HUES6 (cell line): ENCODE data around the gene SLC26A4.

Experiments
- H3K27ac ChIP-seq: 2 replicates; pipeline ENCODE4 v1.7.0; 2013; ENCODE audit warnings: low read depth, mild to moderate bottlenecking, low read length, inconsistent platforms
- H3K27me3 ChIP-seq: 2 replicates; pipeline ENCODE4 v1.6.1; 2013; ENCODE audit warnings: low read length; ENCODE audit not compliant: control insufficient read depth, insufficient read depth
- H3K36me3 ChIP-seq: 2 replicates; pipeline ENCODE4 v1.6.1; 2013; ENCODE audit warnings: low read length; ENCODE audit not compliant: control insufficient read depth, insufficient read depth
- H3K4me1 ChIP-seq: 2 replicates; pipeline ENCODE4 v1.6.1; 2013; ENCODE audit warnings: low read length; ENCODE audit not compliant: control insufficient read depth, insufficient read depth
- H3K4me3 ChIP-seq: 2 replicates; pipeline ENCODE4 v1.5.1; 2013; ENCODE audit warnings: low read depth, low read length
- H3K9ac ChIP-seq: one replicate; pipeline ENCODE4 v1.6.1; 2013; ENCODE audit warnings: mild to moderate bottlenecking, low read length
- H3K9me3 ChIP-seq: 2 replicates; pipeline ENCODE4 v1.6.1; 2013; ENCODE audit warnings: low read depth, low read length; ENCODE audit not compliant: control insufficient read depth, insufficient read depth

SLC26A4 gene

DNA sequence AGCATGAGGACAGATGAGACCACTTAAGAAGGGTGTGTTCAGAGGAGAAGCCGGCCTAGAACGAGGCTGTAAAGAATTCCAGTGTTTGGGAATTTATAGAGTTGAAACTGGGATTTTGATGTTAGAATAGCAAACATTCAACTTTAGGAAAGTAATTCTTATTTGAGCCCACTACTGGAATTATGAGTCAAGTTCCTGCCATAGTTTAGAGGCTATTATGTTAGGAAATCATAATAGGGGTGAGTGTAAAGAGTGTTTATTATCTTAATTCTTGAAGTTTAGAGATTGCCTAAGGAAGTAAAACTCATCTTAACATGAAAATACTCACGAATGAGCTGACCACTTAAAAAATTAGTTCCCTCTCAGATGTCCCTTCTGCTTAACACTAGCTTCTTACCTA is 85.4 kb downstream of the SLC26A4 start:
- H3K4me3 ChIP-seq, result peak overlapping the region; percentile 93
- 0 out of 2 replicates have a peak, but pooled peaks cover 2% of the 10 kb centered on the region for H3K27me3 ChIP-seq
- no peaks in the 10 kb centered on the region for H3K9me3 ChIP-seq
- H3K36me3 ChIP-seq, result peaks cover 28% of the 10 kb centered on the region
- H3K9ac ChIP-seq, result no peak overlapping the region
- no peak overlapping the region for H3K27ac ChIP-seq
- peaks cover 13% of the 10 kb centered on the region; the same call in 1 of the 2 replicates for H3K4me1 ChIP-seq

DNA sequence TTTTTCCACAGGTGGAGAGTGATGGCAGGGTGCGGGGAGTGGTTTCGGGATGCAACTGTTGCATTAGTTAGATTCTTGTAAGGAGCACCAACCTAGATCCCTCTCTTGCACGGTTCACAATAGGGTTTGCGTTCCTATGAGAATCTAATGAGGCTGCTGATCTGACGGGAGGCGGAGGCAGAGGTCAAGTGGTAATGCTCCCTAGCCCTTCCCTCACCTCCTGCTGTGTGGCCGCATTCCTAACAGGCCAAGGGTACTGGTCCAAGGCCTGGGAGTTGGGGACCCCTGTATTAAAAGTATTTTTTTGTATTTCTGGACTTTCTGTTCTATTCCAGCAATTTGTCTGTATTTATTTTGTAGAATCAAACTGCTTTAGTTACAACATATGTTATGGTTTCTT is 90.5 kb downstream of the SLC26A4 start:
- Histone ChIP-seq H3K27ac (no peak overlapping the region), H3K27me3 (no peaks in the 10 kb centered on the region), H3K9ac (no peak overlapping the region), H3K4me3 (no peak overlapping the region), H3K36me3 (peaks cover 72% of the 10 kb centered on the region), H3K9me3 (no peaks in the 10 kb centered on the region), H3K4me1 (no peaks in the 10 kb centered on the region)

DNA sequence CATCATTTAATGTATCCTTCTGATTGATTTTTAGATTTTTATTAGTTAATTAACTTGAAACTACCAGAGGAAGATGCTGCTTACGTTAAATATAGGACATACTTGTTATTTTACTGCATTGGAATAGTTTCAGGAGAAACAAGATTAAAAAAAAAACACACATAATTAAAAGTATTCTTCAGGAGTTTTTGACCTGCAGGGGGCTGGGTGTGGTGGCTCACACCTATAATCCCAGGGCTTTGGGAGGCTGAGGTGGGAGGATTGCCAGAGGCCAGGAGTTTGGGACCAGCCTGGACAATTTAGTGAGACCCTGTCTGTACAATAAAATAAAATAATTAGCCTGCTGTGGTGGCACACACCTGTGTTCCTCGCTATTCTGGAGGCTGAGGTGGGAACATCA is 94.0 kb downstream of the SLC26A4 start:
- Histone ChIP-seq H3K4me1 (no peaks in the 10 kb centered on the region), H3K36me3 (peaks cover 89% of the 10 kb centered on the region)

DNA sequence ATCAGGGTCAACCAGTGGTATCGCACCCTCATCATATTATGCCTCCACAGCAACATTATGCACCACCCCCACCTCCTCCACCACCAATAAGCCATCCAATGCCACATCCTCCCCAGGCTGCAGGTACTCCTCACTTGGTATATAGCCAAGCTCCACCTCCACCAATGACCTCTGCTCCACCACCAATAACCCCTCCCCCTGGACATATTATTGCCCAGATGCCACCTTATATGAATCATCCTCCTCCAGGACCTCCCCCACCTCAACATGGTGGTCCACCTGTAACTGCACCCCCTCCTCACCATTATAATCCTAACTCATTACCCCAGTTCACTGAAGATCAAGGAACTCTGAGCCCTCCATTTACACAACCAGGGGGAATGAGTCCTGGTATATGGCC is 98.0 kb downstream of the SLC26A4 start:
- no peaks in the 10 kb centered on the region for H3K4me1 ChIP-seq
- H3K27ac ChIP-seq, result no peak overlapping the region
- H3K4me3 ChIP-seq, result no peak overlapping the region
- H3K9me3 ChIP-seq, result no peaks in the 10 kb centered on the region
- H3K27me3 ChIP-seq, result no peaks in the 10 kb centered on the region
- peaks cover 58% of the 10 kb centered on the region for H3K36me3 ChIP-seq
- H3K9ac ChIP-seq, result no peak overlapping the region

More for the DNA sequence above, 94.0 kb downstream of the SLC26A4 start:
- no peak overlapping the region for H3K9ac ChIP-seq
- no peak overlapping the region for H3K27ac ChIP-seq
- no peaks in the 10 kb centered on the region for H3K9me3 ChIP-seq
- no peaks in the 10 kb centered on the region for H3K27me3 ChIP-seq
- no peak overlapping the region for H3K4me3 ChIP-seq

DNA sequence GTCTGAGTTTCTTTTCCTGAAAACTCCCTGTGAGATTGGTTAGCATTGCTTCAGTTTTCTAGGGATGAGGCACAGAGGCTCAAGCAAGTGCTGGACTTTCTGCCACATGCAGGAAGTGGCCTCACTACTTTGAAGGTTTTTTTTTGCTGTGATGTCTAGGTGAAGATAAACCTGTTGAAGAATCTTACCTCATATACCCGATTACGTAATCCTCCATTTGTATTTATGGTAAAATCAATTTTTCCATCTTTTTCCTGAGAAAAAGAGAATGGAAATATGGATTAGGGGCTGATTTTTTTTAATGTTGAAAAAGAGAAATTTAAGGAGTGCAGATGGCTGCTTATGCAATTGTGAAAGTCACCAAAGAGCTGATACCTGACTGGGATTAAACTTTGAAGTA is 106.8 kb downstream of the SLC26A4 start:
- H3K4me3 ChIP-seq, result no peak overlapping the region
- H3K4me1 ChIP-seq, result no peaks in the 10 kb centered on the region
- no peak overlapping the region for H3K9ac ChIP-seq
- no peak overlapping the region for H3K27ac ChIP-seq
- no peaks in the 10 kb centered on the region for H3K36me3 ChIP-seq
- H3K9me3 ChIP-seq, result no peaks in the 10 kb centered on the region
- no peaks in the 10 kb centered on the region for H3K27me3 ChIP-seq
